Esophagus muscularis mucosa (tissue), 4 donors: ENCODE results near the gene IFNLR1.

Source experiments
- EP300 ChIP-seq: sonication (generic); formaldehyde crosslinking; IDR thresholded peaks from one replicate; pipeline ENCODE4 v1.6.1; 2017; ENCODE audit warnings: antibody characterized with exemption
- POLR2A ChIP-seq: fragments of 450-650 bp; IDR thresholded peaks from one replicate; pipeline ENCODE4 v1.6.1; 2017; ENCODE audit warnings: antibody characterized with exemption, moderate library complexity, mild to moderate bottlenecking, low read depth
- POLR2AphosphoS5 ChIP-seq, 2 donors: sonication (generic); formaldehyde crosslinking; IDR thresholded peaks; one replicate each; pipeline ENCODE4 v1.6.1; 2017; ENCODE audit warnings: antibody characterized with exemption in 2 of 2
- TF ChIP-seq, protein P1 (sequence below), 3 experiments: fragments of 200-600 bp in 2 of 3; fragments of 450-650 bp in 1 of 3; sonication (generic) in 2 of 3; IDR thresholded peaks; one replicate each; pipeline ENCODE4 v1.5.1; 2017 to 2019; ENCODE audit warnings: antibody characterized with exemption in 3 of 3, mild to moderate bottlenecking in 2 of 3, moderate library complexity in 1 of 3

DNA sequence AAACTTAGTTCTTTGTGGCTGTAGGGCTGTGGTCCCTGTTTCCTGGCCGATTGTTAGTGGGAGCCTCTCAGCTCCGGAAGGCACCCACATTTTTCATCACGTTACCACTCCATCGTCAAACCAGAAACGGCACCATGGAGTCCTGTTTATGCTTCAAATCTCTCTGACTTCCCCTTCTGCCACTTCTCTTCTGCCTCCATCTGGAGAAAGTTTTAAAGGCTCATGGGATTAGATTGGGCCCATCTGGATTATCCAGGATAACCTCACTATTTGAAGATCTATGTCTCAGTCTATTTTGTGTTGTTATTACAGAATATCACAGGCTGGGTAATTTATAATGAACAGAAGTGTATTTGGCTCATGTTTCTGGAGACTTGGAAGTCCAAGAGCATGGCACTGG is 24.9 kb downstream of the IFNLR1 start:
- TF ChIP-seq, protein P1, sequence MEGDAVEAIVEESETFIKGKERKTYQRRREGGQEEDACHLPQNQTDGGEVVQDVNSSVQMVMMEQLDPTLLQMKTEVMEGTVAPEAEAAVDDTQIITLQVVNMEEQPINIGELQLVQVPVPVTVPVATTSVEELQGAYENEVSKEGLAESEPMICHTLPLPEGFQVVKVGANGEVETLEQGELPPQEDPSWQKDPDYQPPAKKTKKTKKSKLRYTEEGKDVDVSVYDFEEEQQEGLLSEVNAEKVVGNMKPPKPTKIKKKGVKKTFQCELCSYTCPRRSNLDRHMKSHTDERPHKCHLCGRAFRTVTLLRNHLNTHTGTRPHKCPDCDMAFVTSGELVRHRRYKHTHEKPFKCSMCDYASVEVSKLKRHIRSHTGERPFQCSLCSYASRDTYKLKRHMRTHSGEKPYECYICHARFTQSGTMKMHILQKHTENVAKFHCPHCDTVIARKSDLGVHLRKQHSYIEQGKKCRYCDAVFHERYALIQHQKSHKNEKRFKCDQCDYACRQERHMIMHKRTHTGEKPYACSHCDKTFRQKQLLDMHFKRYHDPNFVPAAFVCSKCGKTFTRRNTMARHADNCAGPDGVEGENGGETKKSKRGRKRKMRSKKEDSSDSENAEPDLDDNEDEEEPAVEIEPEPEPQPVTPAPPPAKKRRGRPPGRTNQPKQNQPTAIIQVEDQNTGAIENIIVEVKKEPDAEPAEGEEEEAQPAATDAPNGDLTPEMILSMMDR (IDR thresholded peaks at IDR 0.05) = no peak
- TF ChIP-seq POLR2AphosphoS5 (IDR thresholded peaks at IDR 0.05) = no peak
- no peak for TF ChIP-seq POLR2A
- no peak for TF ChIP-seq EP300
